Effector CD4-positive, alpha-beta T cell (primary cell): ENCODE results near the gene RALGAPA2.

Experiments used
- DNase-seq: peaks from one replicate; pipeline ENCODE4 v3.0.0-alpha.2; 2020

Gene RALGAPA2

DNA sequence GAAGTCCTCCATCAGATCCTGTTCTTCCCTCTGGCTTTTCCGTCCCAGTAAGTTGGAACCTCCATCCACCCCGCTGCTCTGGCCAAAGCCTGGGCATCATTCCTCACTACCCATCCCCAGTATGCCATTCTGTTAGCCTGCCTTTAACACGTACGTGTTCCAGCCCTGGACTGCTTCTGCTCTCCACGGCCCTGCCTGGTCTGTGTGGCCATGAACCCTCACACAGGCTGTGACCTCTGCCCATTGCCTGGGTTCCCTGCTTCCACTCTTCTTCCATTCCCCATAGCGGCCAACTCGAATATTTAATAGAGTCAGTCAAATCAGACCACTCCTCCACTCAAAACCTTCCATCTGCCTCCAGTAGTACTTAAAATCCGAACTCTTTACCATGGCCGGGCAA is 29.4 kb downstream of the RALGAPA2 start:
- no peak for DNase-seq

DNA sequence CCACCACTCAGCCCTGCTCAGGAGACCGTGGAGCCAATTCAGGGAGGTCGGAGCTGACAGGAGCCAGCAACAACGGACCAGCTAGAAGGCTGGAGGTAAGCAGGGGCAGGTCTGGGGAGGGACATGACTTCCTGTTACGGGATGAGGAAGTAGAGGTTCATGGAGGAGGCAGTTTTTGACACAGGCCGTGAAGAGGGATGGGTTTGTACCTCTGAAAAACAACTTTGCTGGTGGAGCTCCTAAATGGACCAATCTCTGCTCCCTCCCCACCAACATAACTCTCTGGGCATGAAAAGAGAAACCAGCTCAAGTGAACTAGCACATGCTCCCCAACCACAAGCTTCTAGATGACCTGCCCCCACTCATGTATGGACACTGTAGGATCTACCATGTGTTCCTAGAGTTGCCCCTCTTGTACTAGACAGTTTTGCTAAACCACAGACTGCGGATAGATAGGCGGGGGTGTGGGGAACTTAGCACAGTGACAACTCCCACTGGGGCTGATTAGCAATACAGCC is 31.4 kb downstream of the RALGAPA2 start:
- no peak for DNase-seq

- no peak for DNase-seq
These were observed 33.1 kb downstream of the RALGAPA2 start for GRCh38 chr20:20679316-20679715.

GRCh38 chr20:20677186-20677585 is 35.3 kb downstream of the RALGAPA2 start:
- no peak for DNase-seq

GRCh38 chr20:20668639-20669038 is 43.8 kb downstream of the RALGAPA2 start:
- no peak for DNase-seq

DNA sequence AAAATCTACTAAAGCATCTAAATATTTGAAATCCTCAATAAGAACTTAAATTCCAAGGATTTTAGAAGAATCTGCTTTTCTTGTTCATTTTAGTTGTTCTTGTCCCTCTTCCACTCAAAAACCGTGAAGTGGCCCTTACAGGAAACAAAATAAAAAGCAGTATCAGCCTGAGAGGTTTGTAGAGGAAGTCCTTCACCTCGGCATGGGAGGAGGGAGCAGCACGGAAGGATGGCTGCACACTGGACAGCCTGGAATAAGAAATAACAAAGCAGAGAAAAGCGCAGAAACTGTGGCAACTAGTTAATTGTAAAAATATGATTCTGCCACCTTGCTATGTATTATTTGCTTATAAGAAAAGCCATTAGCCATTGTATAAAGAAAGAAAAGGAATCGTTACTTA is 46.1 kb downstream of the RALGAPA2 start:
- no peak for DNase-seq

DNA sequence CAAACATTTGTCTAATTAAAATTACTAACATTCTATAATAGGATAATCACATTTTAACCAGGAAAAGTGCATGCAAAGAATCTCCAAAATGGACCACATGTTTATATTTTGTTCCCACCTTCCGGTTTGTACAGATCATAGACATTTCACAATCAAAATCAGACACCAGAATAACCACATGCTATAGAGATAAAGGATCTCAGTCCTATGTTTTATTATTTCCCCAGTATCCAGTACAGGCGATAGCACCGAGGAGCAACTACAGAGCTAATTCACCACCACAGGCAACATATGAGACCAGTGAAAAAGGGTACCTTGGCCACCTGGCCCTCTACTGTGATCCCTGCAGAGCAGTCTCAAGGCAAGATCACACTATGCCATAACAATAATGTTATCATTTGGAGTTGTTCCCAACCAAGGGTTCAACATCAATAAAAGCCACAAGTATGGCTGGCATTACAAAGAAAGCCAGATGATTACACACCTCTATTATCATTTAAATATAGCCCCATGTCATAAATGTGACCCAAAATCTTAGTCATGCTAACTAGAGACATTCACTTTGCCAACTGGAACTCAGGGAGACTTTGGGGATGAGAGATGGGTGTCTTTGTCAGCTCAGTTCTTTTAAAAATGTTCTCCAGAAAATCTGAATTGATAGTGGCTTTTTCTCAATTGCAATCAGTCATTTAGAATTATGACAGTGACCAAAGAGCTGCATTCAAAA is 46.7 kb downstream of the RALGAPA2 start:
- no peak for DNase-seq

DNA sequence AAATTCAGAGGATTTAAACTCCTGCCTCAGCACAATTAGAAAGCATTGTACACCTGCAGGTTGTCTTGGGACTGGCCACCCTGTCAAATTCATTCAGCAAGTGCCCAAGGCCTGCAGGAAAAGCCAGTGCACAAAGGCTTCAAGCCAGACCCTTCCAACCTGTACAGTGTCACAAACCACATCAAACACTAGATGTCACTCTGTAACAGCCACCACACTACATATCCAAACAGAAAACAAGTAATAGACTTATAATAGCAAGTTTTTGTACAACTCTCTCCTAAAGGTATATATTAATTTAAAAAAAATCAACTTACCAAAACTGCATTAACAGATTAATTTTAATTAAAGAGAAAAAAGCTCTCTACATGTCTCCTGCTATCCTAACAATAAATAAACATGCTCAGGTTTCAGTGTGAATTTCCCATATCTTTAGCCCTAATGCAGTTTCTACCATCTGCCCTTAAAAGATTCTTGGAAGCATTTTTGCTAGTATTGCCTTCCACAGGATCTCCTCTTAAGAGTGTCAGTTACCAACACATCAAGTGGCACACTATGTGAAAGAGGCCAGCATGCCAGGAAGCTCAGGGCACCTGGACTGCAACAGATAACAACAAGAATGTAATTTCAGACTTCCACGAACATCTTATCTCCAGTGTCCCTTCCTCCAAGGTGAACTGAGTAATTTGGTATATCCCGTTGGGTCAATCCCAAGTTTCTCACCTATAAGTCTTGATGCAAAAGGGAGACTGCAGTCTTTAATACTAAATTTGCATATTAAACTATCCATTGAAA is 47.5 kb downstream of the RALGAPA2 start:
- DNase-seq: no peak

- DNase-seq: no peak
These were observed 48.6 kb downstream of the RALGAPA2 start for GRCh38 chr20:20663841-20664240.

- no peak for DNase-seq
These were observed 53.5 kb downstream of the RALGAPA2 start for GRCh38 chr20:20658871-20659431.

- no peak for DNase-seq
These were observed 54.3 kb downstream of the RALGAPA2 start for GRCh38 chr20:20658123-20658522.

- DNase-seq: no peak
These were observed 55.4 kb downstream of the RALGAPA2 start for GRCh38 chr20:20657092-20657491.

DNA sequence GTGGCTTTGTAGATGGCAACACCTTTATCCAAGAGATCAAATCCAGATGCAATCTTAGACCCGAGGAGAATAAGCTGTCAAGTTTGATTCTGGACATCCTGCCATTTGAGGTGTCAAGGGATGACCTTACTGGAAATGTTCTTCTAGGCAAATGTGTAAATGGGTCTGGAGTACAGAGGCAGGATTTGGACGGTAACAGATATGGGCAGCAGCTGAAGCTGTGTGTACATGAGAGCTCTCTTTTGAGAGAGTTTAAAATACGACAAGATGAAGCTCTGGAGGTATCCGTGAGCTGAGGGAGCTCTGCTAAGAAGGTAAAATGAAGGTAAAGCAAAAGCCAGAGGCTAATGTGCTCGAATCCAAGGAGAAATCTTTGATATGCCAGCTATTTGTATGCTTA is 56.6 kb downstream of the RALGAPA2 start:
- DNase-seq: no peak

GRCh38 chr20:20649945-20650344 is 62.5 kb downstream of the RALGAPA2 start:
- no peak for DNase-seq

DNA sequence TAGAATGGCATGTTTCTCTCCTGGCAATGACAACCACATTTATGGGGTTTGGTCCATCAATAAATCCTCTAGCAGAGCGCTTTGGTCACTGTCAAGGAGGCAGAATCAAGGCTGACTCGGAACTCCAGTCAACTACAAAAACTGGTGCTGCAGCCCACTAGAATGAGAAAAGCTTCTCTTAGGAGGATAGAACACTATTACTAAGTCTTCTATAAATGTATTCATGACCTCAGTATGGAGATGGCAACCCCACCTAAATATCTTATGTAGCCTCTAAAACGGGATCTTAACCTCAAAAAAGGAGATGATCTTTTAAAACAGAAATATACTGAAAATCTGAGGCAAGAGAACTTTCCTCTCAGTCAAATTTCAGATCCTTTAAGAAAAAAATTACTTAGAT is 68.5 kb downstream of the RALGAPA2 start:
- no peak for DNase-seq

DNA sequence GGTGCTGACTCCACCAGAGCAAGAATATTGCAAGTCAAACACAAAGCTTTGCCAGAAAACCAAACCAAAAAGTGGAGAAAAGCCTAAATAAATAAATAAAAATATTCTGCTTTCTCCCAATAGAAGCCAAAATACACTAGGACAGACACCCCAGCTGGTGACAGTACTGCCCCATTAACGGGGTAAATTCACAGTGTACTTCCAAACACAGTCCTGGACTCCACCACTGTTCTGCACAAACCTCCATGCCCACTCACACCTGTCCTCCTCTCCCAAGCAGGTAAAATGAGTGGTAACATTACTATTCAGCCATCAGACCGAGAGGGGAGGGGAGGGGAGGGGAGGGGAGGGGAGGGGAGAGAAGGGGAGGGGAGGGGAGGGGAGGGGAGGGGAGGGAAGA is 70.7 kb downstream of the RALGAPA2 start:
- no peak for DNase-seq

GRCh38 chr20:20638878-20639277 is 73.6 kb downstream of the RALGAPA2 start:
- DNase-seq: no peak

- DNase-seq: no peak
These were observed 74.3 kb downstream of the RALGAPA2 start for GRCh38 chr20:20637998-20638725.

DNA sequence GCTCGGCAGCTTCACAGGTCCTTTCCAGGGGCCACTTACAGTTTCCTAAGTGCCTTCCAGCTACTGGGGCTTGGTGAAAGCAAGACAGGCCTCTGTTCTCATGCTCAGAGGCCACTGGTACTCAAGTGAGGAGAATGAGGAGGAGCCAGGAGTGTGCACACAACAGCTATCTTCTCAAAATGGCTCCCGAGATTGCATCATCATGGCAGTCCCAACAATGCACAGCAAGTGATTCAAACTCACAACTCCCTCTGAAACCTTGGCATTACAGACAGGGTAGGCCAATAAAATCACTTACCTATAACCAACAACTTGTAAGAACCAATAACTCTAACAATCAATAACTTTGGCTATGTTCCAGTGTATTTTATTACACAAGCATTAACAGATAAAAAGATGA is 77.4 kb downstream of the RALGAPA2 start:
- DNase-seq: no peak

- DNase-seq: no peak
These were observed 79.8 kb downstream of the RALGAPA2 start for GRCh38 chr20:20632644-20633043.

DNA sequence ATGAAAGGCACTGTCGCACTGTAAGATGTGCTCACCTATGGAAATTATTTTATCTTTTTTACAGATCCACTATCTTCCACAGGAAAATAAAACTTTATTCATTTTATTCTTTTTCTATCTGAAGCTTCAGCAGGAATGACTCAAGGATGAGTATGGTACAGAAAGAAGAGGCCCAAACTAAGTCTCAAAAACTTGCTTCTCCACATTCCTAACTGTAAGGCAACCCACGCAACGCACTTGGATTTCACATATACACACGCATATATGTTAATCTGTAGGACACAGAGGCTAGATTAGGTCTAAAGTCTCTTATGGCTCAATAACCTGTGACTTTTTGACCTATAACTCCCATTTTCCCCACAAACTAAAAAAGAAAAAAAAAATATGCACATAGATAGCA is 81.9 kb downstream of the RALGAPA2 start:
- DNase-seq: no peak

DNA sequence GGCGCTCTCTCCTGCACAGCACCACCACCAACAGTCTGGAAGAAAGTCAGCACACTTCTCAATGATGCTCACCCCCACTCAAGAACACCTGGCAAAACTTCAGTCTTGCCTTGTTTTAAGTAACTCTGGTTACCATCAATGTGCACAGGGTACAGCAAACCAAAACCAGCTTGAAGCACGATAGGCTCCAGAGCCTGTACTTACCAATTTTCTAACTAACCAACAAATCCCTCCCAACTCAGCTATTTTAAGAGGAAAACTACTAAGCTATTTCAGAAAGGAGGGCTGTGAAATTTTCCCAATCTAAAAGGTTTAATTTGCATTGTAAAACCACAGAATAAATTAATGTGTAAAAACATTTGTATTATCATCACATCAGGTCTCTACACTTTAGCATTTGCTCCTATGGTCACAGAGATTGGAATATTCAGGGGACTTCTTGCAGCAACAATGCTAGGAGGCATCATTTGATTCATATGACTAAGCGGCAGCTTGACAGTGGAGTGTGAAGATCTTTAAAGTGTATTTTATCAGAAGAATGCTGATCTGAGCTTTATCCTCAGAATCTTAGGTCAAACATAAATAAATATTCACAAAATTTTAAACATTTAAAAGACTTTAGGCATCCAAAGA is 82.8 kb downstream of the RALGAPA2 start:
- DNase-seq: no peak

DNA sequence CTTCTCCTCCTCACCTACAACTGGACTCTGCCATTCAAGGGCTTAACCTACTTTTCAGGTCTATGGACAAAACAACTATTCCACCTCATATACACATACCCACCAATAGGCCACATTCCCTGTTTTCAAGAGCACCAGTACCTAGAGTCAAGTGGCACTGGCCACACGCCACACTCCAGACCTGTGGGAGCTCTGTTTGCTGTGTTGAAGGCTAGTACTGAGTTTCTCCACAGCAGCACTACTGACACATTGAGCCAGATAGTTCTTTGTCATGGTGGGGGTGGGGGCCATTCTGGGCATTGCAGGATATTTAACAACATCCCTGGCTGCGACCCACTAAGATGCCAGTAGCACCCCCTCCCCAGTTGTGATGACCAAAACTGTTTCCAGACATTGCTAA is 84.1 kb downstream of the RALGAPA2 start:
- DNase-seq: no peak
